Gastroesophageal sphincter (tissue), 3 donors: Measurements from ENCODE around the gene PTBP1.

Experiments
- POLR2A ChIP-seq, 2 donors: fragments of 450-650 bp; IDR thresholded peaks; one replicate each; pipeline ENCODE4 v1.6.1; 2017; ENCODE audit warnings: antibody characterized with exemption in 2 of 2, mild to moderate bottlenecking in 2 of 2, moderate library complexity in 1 of 2
- POLR2AphosphoS5 ChIP-seq: sonication (generic); formaldehyde crosslinking; IDR thresholded peaks from one replicate; pipeline ENCODE4 v1.6.1; 2017; ENCODE audit warnings: antibody characterized with exemption
- TF ChIP-seq, protein P1 (sequence below), 4 experiments: fragments of 200-600 bp in 2 of 4; fragments of 450-650 bp in 2 of 4; sonication (generic) in 1 of 4; IDR thresholded peaks; one replicate each; pipeline ENCODE4 v1.5.1; 2017 to 2019; ENCODE audit warnings: antibody characterized with exemption in 4 of 4, mild to moderate bottlenecking in 2 of 4, moderate library complexity in 2 of 4

- TF ChIP-seq, protein P1, sequence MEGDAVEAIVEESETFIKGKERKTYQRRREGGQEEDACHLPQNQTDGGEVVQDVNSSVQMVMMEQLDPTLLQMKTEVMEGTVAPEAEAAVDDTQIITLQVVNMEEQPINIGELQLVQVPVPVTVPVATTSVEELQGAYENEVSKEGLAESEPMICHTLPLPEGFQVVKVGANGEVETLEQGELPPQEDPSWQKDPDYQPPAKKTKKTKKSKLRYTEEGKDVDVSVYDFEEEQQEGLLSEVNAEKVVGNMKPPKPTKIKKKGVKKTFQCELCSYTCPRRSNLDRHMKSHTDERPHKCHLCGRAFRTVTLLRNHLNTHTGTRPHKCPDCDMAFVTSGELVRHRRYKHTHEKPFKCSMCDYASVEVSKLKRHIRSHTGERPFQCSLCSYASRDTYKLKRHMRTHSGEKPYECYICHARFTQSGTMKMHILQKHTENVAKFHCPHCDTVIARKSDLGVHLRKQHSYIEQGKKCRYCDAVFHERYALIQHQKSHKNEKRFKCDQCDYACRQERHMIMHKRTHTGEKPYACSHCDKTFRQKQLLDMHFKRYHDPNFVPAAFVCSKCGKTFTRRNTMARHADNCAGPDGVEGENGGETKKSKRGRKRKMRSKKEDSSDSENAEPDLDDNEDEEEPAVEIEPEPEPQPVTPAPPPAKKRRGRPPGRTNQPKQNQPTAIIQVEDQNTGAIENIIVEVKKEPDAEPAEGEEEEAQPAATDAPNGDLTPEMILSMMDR (IDR thresholded peaks at IDR 0.05): no peak
- no peak for TF ChIP-seq POLR2A (IDR thresholded peaks at IDR 0.05)
- TF ChIP-seq POLR2AphosphoS5: no peak
Observed at GRCh38 chr19:803099-803561, 5.9 kb downstream of the PTBP1 start.
